ENCODE results near the gene NDC1.

The NDC1 gene

DNA sequence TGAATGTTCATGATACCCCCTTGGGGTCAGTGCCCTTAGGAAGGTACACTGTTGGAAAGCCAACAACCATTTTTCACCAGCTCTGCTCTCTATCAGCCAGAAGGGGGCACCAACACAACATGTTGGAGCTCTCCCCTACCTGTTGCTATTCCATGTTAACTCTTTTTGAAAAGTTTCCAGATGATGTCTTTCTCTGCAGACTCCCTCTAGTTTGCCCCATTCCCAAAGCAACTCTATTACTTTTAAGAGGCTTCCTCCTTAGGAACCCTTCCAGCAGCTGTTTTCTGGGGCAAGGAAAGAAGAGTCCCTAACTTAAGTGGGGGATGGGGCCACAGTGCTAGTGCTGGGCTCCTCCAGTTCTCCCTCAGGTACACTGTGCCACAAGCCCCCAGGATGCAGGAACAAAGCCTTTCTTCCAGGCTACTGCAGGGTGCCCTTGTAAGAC, 22.9 kb upstream of the NDC1 start:
- Histone ChIP-seq H3K4me3 (ENCODE audit: low read length in 2 of 2) (no peak overlapping the region), H3K27ac (ENCODE audit: low read length) (no peak overlapping the region), H3K27me3 (ENCODE audit: control insufficient read depth in 1 of 2, insufficient read depth in 2 of 2, low read length in 2 of 2) (no peaks in the 10 kb centered on the region), H3K36me3 (ENCODE audit: control insufficient read depth in 2 of 2, insufficient read depth in 2 of 2, low read length in 2 of 2) (peaks cover 27 to 34% of the 10 kb centered on the region in 2 donors), H3K9me3 (ENCODE audit: control insufficient read depth in 2 of 2, low read length in 2 of 2) (no peaks in the 10 kb centered on the region), H3K9ac (ENCODE audit: low read length in 2 of 2) (no peak overlapping the region), H3K4me1 (ENCODE audit: control insufficient read depth, insufficient read depth, low read length) (no peaks in the 10 kb centered on the region)

GRCh38 chr1:53851571-53852285, 13.6 kb upstream of the NDC1 start:
- Histone ChIP-seq H3K36me3 (ENCODE audit: control insufficient read depth in 2 of 2, insufficient read depth in 2 of 2, low read length in 2 of 2) (peaks cover 12 to 34% of the 10 kb centered on the region in 2 donors), H3K4me1 (ENCODE audit: control insufficient read depth, insufficient read depth, low read length) (no peaks in the 10 kb centered on the region), H3K9me3 (ENCODE audit: control insufficient read depth in 2 of 2, low read length in 2 of 2) (no peaks in the 10 kb centered on the region), H3K9ac (ENCODE audit: low read length in 2 of 2) (no peak overlapping the region), H3K27me3 (ENCODE audit: control insufficient read depth in 1 of 2, insufficient read depth in 2 of 2, low read length in 2 of 2) (no peaks in the 10 kb centered on the region), H3K4me3 (ENCODE audit: low read length in 2 of 2) (no peak overlapping the region), H3K27ac (ENCODE audit: low read length) (no peak overlapping the region)

DNA sequence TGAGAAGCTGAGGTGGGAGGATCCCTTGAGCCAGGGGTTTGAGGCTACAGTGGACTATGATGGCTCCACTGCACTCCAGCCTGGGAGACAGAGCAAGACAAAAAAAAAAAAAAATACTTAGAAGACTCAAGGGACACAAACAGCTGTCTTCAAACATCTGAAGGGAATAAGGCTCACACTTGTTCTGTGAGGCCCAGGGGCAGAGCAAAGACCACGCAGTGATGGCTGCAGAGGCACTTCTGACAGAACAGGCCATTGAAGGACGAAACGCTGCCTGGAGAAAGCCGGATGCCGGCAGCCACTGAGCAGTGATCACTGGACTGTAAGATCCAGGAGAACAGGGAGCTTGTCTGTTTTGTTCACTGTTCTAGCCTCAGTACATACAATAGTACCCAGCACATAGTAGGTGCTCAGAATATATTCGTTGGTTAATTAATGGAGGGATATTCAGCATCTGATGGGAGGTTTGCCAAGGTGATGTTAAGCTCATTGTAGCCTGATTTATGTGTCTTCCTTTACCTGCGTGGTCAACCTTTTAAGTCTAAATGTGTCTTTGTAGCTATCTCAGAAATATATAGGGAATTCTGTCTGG, 12.1 kb upstream of the NDC1 start:
- Histone ChIP-seq H3K27ac (ENCODE audit: low read length) (no peak overlapping the region), H3K27me3 (ENCODE audit: control insufficient read depth in 1 of 2, insufficient read depth in 2 of 2, low read length in 2 of 2) (no peaks in the 10 kb centered on the region), H3K36me3 (ENCODE audit: control insufficient read depth in 2 of 2, insufficient read depth in 2 of 2, low read length in 2 of 2) (peaks cover 7 to 23% of the 10 kb centered on the region in 2 donors), H3K9ac (ENCODE audit: low read length in 2 of 2) (no peak overlapping the region), H3K4me3 (ENCODE audit: low read length in 2 of 2) (no peak overlapping the region), H3K4me1 (ENCODE audit: control insufficient read depth, insufficient read depth, low read length) (no peaks in the 10 kb centered on the region), H3K9me3 (ENCODE audit: control insufficient read depth in 2 of 2, low read length in 2 of 2) (no peaks in the 10 kb centered on the region)

DNA sequence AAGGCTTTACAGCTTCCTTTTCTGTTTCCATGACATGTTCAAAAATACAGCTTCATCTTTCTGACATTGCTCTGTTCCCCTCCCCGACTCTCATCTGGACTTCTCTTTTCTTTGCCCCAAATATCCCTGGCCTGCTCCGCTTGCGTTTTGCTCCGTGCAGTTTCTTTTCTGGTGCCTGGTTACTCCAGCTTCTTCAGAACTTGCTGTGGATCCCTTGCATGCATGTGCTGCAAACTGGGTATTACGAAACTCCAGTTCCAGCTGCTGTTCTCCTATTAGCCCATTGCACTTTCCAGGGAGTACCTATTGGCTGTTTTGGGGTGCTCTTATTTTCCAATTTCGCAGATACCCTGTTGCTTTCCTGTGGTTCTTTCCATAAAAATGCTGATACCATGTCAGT, 9.9 kb upstream of the NDC1 start:
- Histone ChIP-seq H3K4me3 (ENCODE audit: low read length in 2 of 2) (no peak overlapping the region), H3K27me3 (ENCODE audit: control insufficient read depth in 1 of 2, insufficient read depth in 2 of 2, low read length in 2 of 2) (no peaks in the 10 kb centered on the region), H3K4me1 (ENCODE audit: control insufficient read depth, insufficient read depth, low read length) (no peaks in the 10 kb centered on the region), H3K27ac (ENCODE audit: low read length) (no peak overlapping the region), H3K9me3 (ENCODE audit: control insufficient read depth in 2 of 2, low read length in 2 of 2) (no peaks in the 10 kb centered on the region), H3K9ac (ENCODE audit: low read length in 2 of 2) (no peak overlapping the region), H3K36me3 (ENCODE audit: control insufficient read depth in 2 of 2, insufficient read depth in 2 of 2, low read length in 2 of 2) (peaks cover 0 to 8% of the 10 kb centered on the region in 2 donors)

GRCh38 chr1:53842347-53842746, 4.3 kb upstream of the NDC1 start:
- peaks cover under 1% of the 10 kb centered on the region for H3K4me1 ChIP-seq (ENCODE audit: control insufficient read depth, insufficient read depth, low read length)
- H3K36me3 ChIP-seq (ENCODE audit: control insufficient read depth in 2 of 2, insufficient read depth in 2 of 2, low read length in 2 of 2) = no peaks in the 10 kb centered on the region
- no peaks in the 10 kb centered on the region for H3K27me3 ChIP-seq (ENCODE audit: control insufficient read depth in 1 of 2, insufficient read depth in 2 of 2, low read length in 2 of 2)
- H3K9me3 ChIP-seq (ENCODE audit: control insufficient read depth in 2 of 2, low read length in 2 of 2) = no peaks in the 10 kb centered on the region
- H3K27ac ChIP-seq (ENCODE audit: low read length) = no peak overlapping the region
- no peak overlapping the region for H3K4me3 ChIP-seq (ENCODE audit: low read length in 2 of 2)
- no peak overlapping the region for H3K9ac ChIP-seq (ENCODE audit: low read length in 2 of 2)

DNA sequence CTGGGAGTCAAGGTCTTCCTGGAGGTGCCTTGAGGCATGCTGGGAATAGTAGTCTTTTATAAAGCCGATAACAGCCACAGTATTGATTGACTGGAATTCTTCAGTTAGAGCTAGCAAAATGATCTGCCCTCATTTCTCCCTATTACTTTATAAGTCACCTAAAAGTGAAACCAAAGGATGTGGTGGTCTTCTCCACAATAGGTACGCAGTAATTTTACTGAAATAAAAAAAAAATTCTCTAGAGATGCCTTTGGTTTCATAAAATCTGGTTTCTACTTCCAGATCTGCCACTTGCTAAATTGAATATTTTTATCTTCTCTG, 518 bp upstream of the NDC1 start:
- peak overlapping the region; percentile 97 for H3K27ac ChIP-seq (ENCODE audit: low read length)
- no peaks in the 10 kb centered on the region for H3K27me3 ChIP-seq (ENCODE audit: control insufficient read depth in 1 of 2, insufficient read depth in 2 of 2, low read length in 2 of 2)
- H3K9ac ChIP-seq (ENCODE audit: low read length in 2 of 2) = peak overlapping the region; percentile 80 to 97

GRCh38 chr1:53837646-53837923, 511 bp downstream of the NDC1 start:
- Histone ChIP-seq H3K36me3 (ENCODE audit: control insufficient read depth in 2 of 2, insufficient read depth in 2 of 2, low read length in 2 of 2) (no peaks in the 10 kb centered on the region), H3K4me3 (ENCODE audit: low read length in 2 of 2) (peak overlapping the region; percentile 89 to 93), H3K4me1 (ENCODE audit: control insufficient read depth, insufficient read depth, low read length) (peaks cover 3% of the 10 kb centered on the region), H3K9me3 (ENCODE audit: control insufficient read depth in 2 of 2, low read length in 2 of 2) (no peaks in the 10 kb centered on the region), H3K9ac (ENCODE audit: low read length in 2 of 2) (peak overlapping the region; percentile 80 to 97), H3K27me3 (ENCODE audit: control insufficient read depth in 1 of 2, insufficient read depth in 2 of 2, low read length in 2 of 2) (no peaks in the 10 kb centered on the region), H3K27ac (ENCODE audit: low read length) (peak overlapping the region; percentile 97)

More for the DNA sequence above, 518 bp upstream of the NDC1 start:
- Histone ChIP-seq H3K4me3 (ENCODE audit: low read length in 2 of 2) (peak overlapping the region; percentile 89 to 93), H3K36me3 (ENCODE audit: control insufficient read depth in 2 of 2, insufficient read depth in 2 of 2, low read length in 2 of 2) (no peaks in the 10 kb centered on the region), H3K9me3 (ENCODE audit: control insufficient read depth in 2 of 2, low read length in 2 of 2) (no peaks in the 10 kb centered on the region), H3K4me1 (ENCODE audit: control insufficient read depth, insufficient read depth, low read length) (peaks cover 3% of the 10 kb centered on the region)

DNA sequence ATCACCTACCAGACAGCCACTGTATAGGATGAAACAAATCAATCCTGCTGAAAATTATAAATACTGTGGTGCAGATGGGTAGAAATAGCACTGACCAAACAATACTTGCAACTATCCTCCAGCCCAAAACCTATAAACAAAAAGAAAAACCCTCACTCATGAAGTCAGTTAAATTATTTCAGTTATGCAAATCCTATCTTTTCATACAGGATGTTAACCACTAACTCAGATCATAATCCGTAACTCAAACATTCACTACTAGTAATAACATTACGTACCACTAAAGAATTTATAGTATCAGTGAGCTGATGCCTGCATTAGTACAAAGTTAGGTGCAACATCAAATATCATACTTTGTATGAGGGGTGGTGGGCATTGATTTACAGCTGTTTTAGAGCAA, 2.6 kb downstream of the NDC1 start:
- Histone ChIP-seq H3K4me3 (ENCODE audit: low read length in 2 of 2) (no peak overlapping the region), H3K9ac (ENCODE audit: low read length in 2 of 2) (no peak overlapping the region), H3K4me1 (ENCODE audit: control insufficient read depth, insufficient read depth, low read length) (peaks cover 3% of the 10 kb centered on the region), H3K27ac (ENCODE audit: low read length) (no peak overlapping the region), H3K27me3 (ENCODE audit: control insufficient read depth in 1 of 2, insufficient read depth in 2 of 2, low read length in 2 of 2) (no peaks in the 10 kb centered on the region), H3K36me3 (ENCODE audit: control insufficient read depth in 2 of 2, insufficient read depth in 2 of 2, low read length in 2 of 2) (no peaks in the 10 kb centered on the region), H3K9me3 (ENCODE audit: control insufficient read depth in 2 of 2, low read length in 2 of 2) (no peaks in the 10 kb centered on the region)

DNA sequence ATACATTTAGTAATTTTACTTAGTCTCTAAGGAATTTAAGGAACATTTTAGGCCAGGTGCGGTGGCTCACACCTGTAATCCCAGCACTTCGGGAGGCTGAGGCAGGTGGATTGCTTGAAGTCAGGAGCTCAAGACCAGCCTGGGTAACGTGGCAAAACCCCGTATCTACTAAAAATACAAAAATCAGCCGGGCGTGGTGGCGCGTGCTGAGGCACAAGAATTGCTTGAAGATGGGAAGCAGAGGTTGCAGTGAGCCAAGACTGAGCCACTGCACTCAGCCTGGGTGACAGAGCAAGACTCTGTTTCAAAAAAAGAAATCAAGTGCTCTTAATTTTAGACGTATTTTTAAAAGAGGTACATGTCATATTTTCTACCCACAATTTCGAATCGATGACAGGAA, 3.3 kb downstream of the NDC1 start:
- Histone ChIP-seq H3K27me3 (ENCODE audit: control insufficient read depth in 1 of 2, insufficient read depth in 2 of 2, low read length in 2 of 2) (no peaks in the 10 kb centered on the region), H3K36me3 (ENCODE audit: control insufficient read depth in 2 of 2, insufficient read depth in 2 of 2, low read length in 2 of 2) (no peaks in the 10 kb centered on the region), H3K4me1 (ENCODE audit: control insufficient read depth, insufficient read depth, low read length) (peaks cover 3% of the 10 kb centered on the region), H3K27ac (ENCODE audit: low read length) (no peak overlapping the region), H3K4me3 (ENCODE audit: low read length in 2 of 2) (no peak overlapping the region), H3K9me3 (ENCODE audit: control insufficient read depth in 2 of 2, low read length in 2 of 2) (no peaks in the 10 kb centered on the region), H3K9ac (ENCODE audit: low read length in 2 of 2) (no peak overlapping the region)

GRCh38 chr1:53833393-53833792, 4.7 kb downstream of the NDC1 start:
- no peaks in the 10 kb centered on the region for H3K27me3 ChIP-seq (ENCODE audit: control insufficient read depth in 1 of 2, insufficient read depth in 2 of 2, low read length in 2 of 2)
- no peak overlapping the region for H3K27ac ChIP-seq (ENCODE audit: low read length)
- no peaks in the 10 kb centered on the region for H3K9me3 ChIP-seq (ENCODE audit: control insufficient read depth in 2 of 2, low read length in 2 of 2)
- H3K9ac ChIP-seq (ENCODE audit: low read length in 2 of 2) = no peak overlapping the region
- no peak overlapping the region for H3K4me3 ChIP-seq (ENCODE audit: low read length in 2 of 2)
- H3K4me1 ChIP-seq (ENCODE audit: control insufficient read depth, insufficient read depth, low read length) = peaks cover 3% of the 10 kb centered on the region
- peaks cover 0 to 6% of the 10 kb centered on the region in 2 donors for H3K36me3 ChIP-seq (ENCODE audit: control insufficient read depth in 2 of 2, insufficient read depth in 2 of 2, low read length in 2 of 2)

DNA sequence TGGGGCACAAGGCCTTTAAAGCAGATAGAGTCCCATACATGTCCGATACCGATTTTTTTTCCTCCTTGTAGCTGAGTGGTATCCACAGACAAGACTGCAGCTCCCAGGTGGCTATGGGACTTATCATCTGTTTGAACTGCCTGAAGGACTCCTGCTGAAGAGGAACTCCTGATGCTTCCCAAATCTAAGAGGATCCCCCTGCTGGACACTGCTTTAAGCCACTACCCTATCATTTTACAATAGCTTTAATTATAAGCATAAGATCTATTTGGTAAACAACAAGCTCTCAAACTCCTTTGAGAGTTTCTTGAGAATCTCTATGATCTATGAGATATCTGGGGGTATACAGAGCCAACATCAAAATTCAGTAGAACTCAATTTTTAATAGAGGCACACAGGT, 11.7 kb downstream of the NDC1 start:
- Histone ChIP-seq H3K9ac (ENCODE audit: low read length in 2 of 2) (no peak overlapping the region), H3K9me3 (ENCODE audit: control insufficient read depth in 2 of 2, low read length in 2 of 2) (no peaks in the 10 kb centered on the region), H3K4me1 (ENCODE audit: control insufficient read depth, insufficient read depth, low read length) (no peaks in the 10 kb centered on the region), H3K36me3 (ENCODE audit: control insufficient read depth in 2 of 2, insufficient read depth in 2 of 2, low read length in 2 of 2) (peaks cover 0 to 22% of the 10 kb centered on the region in 2 donors), H3K4me3 (ENCODE audit: low read length in 2 of 2) (no peak overlapping the region), H3K27ac (ENCODE audit: low read length) (no peak overlapping the region), H3K27me3 (ENCODE audit: control insufficient read depth in 1 of 2, insufficient read depth in 2 of 2, low read length in 2 of 2) (no peaks in the 10 kb centered on the region)
